ENCODE data around the gene HNF4A. TPM values are rescaled to one million over a fixed set of nuclear protein-coding genes. Genes with fewer than 3 reads are reported as not detected.

The HNF4A gene
- total and polyA plus RNA-seq, 2 of the 13 experiments (the other 11 are each of a cell fraction or from before 2014, with no cell fraction given) = 80.9 to 169 TPM

DNA sequence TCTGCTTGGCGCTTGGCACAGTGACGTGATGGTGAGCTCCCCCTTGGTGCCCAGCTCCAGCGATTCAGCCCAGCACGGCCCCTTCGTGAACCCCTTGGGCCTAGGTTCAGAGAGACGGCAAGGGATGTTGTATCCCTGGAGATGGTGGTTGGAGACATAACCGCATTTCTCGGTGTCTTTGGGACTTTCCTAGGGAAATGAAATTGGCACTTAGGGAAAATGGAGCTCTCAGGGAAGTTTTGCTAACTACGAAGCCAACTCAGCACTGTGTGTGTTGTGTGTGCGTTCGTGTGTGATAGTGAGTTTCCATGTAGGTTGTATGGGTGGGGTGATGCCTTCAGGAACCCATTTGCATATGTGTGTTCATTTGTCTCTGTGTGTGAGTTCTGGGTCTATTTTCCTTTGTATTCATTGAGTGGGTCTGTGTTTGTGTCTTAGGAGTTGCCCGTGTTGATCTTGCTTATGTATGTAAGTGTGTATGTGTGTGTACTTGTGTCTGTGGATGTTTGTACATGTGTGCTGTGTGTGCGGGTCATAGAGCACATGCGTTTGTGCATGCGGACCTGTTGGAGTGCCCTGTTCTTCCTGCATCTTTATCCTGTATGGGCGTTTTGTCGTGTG lies 46.4 kb downstream of the HNF4A start (continued):
- TF ChIP-seq, protein P1, sequence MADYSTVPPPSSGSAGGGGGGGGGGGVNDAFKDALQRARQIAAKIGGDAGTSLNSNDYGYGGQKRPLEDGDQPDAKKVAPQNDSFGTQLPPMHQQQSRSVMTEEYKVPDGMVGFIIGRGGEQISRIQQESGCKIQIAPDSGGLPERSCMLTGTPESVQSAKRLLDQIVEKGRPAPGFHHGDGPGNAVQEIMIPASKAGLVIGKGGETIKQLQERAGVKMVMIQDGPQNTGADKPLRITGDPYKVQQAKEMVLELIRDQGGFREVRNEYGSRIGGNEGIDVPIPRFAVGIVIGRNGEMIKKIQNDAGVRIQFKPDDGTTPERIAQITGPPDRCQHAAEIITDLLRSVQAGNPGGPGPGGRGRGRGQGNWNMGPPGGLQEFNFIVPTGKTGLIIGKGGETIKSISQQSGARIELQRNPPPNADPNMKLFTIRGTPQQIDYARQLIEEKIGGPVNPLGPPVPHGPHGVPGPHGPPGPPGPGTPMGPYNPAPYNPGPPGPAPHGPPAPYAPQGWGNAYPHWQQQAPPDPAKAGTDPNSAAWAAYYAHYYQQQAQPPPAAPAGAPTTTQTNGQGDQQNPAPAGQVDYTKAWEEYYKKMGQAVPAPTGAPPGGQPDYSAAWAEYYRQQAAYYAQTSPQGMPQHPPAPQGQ (CRISPR knock-in tag; IDR thresholded peaks at IDR 0.05; ENCODE audit: borderline replicate concordance) = no peak
- TF ChIP-seq TBX2 (CRISPR knock-in tag; IDR thresholded peaks at IDR 0.05; ENCODE audit: borderline replicate concordance) (0 out of 2 replicates have a peak, but pooled peaks have one; percentile 3), MED8 (CRISPR knock-in tag; IDR thresholded peaks at IDR 0.05; ENCODE audit: insufficient replicate concordance) (no peak), TRIM24 (CRISPR knock-in tag; IDR thresholded peaks at IDR 0.05) (no peak), ZNF775 (CRISPR knock-in tag; IDR thresholded peaks at IDR 0.05; ENCODE audit: borderline replicate concordance) (no peak), ZNF737 (CRISPR knock-in tag; IDR thresholded peaks at IDR 0.05; ENCODE audit: borderline replicate concordance) (peak; percentile 14; the same call in 1 of the 2 replicates), NKX3-1 (CRISPR knock-in tag; IDR thresholded peaks at IDR 0.05) (0 out of 2 replicates have a peak, but pooled peaks have one; percentile 57), CHCHD3 (CRISPR knock-in tag; IDR thresholded peaks at IDR 0.05) (no peak; the same call in 1 of the 2 replicates), NCOA1 (CRISPR knock-in tag; IDR thresholded peaks at IDR 0.05) (0 out of 2 replicates have a peak, but pooled peaks have one; percentile 9), ZNF501 (CRISPR knock-in tag; IDR thresholded peaks at IDR 0.05) (peak; percentile 77; the same call in 1 of the 2 replicates), KAT7 (CRISPR knock-in tag; IDR thresholded peaks at IDR 0.05; ENCODE audit: borderline replicate concordance) (peak; percentile 52; the same call in 1 of the 2 replicates), SP5 (CRISPR knock-in tag; IDR thresholded peaks at IDR 0.05; ENCODE audit: borderline replicate concordance, low read depth) (no peak), KMT2B (CRISPR knock-in tag; IDR thresholded peaks at IDR 0.05) (no peak), EZH2 (conservative IDR thresholded peaks at IDR 0.05; ENCODE audit: low read depth, low read length) (no peak), ZNF703 (CRISPR knock-in tag; IDR thresholded peaks at IDR 0.05; ENCODE audit: borderline replicate concordance) (no peak), MTA3 (CRISPR knock-in tag; IDR thresholded peaks at IDR 0.05) (no peak), SIN3B (IDR thresholded peaks at IDR 0.05; ENCODE audit: low read length) (no peak), KLF16 (CRISPR knock-in tag; IDR thresholded peaks at IDR 0.05) (no peak; a peak in 1 of 4 replicates), ZNF124 (CRISPR knock-in tag; IDR thresholded peaks at IDR 0.05) (no peak), ZSCAN29 (CRISPR knock-in tag; conservative IDR thresholded peaks at IDR 0.05) (no peak), ZNF558 (CRISPR knock-in tag; IDR thresholded peaks at IDR 0.05; ENCODE audit: borderline replicate concordance) (0 out of 2 replicates have a peak, but pooled peaks have one; percentile 80), GPN1 (CRISPR knock-in tag; IDR thresholded peaks at IDR 0.05; ENCODE audit: borderline replicate concordance) (no peak), ZNF496 (CRISPR knock-in tag; IDR thresholded peaks at IDR 0.05; ENCODE audit: insufficient replicate concordance) (no peak)
- TF ChIP-seq, protein P2, sequence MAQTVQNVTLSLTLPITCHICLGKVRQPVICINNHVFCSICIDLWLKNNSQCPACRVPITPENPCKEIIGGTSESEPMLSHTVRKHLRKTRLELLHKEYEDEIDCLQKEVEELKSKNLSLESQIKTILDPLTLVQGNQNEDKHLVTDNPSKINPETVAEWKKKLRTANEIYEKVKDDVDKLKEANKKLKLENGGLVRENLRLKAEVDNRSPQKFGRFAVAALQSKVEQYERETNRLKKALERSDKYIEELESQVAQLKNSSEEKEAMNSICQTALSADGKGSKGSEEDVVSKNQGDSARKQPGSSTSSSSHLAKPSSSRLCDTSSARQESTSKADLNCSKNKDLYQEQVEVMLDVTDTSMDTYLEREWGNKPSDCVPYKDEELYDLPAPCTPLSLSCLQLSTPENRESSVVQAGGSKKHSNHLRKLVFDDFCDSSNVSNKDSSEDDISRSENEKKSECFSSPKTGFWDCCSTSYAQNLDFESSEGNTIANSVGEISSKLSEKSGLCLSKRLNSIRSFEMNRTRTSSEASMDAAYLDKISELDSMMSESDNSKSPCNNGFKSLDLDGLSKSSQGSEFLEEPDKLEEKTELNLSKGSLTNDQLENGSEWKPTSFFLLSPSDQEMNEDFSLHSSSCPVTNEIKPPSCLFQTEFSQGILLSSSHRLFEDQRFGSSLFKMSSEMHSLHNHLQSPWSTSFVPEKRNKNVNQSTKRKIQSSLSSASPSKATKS (CRISPR knock-in tag; IDR thresholded peaks at IDR 0.05) = no peak
- TF ChIP-seq, protein P3, sequence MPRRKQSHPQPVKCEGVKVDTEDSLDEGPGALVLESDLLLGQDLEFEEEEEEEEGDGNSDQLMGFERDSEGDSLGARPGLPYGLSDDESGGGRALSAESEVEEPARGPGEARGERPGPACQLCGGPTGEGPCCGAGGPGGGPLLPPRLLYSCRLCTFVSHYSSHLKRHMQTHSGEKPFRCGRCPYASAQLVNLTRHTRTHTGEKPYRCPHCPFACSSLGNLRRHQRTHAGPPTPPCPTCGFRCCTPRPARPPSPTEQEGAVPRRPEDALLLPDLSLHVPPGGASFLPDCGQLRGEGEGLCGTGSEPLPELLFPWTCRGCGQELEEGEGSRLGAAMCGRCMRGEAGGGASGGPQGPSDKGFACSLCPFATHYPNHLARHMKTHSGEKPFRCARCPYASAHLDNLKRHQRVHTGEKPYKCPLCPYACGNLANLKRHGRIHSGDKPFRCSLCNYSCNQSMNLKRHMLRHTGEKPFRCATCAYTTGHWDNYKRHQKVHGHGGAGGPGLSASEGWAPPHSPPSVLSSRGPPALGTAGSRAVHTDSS (CRISPR knock-in tag; conservative IDR thresholded peaks at IDR 0.05) = 0 out of 2 replicates have a peak, but pooled peaks have one; percentile 80
